PC-3 (cell line): ENCODE data around the gene TOR1B. TPM values are rescaled to one million over a fixed set of nuclear protein-coding genes. Genes with fewer than 3 reads are reported as not detected.

Experiments
- ATAC-seq: fragments of 200-7000 bp; cut with Tn5 transposase; 2 replicates; pipeline ENCODE4 v1.9.1; 2020; ENCODE audit warnings: mild to moderate bottlenecking, moderate library complexity
- BruUV-seq: library from RNA; stranded (reverse); fragments of 400-500 nt; replicated peaks from 2 replicates; lab custom pipeline; 2021; lab: Mats Ljungman, UMichigan
- CTCF ChIA-PET: fragments of 300-600 bp; sonication (Branson Sonifier 250); formaldehyde crosslinking; loops from one replicate; lab custom pipeline; 2022; ENCODE audit warnings: antibody characterized with exemption; lab: Charles Lee
- POLR2A ChIA-PET: fragments of 300-600 bp; sonication (Branson Sonifier 250); formaldehyde crosslinking; loops from one replicate; lab custom pipeline; 2022; ENCODE audit warnings: antibody characterized with exemption; ENCODE audit not compliant: unreplicated experiment; lab: Charles Lee
- DNase-seq: peaks from one replicate; pipeline ENCODE4 v3.0.0-alpha.2; 2015
- H2AFZ ChIP-seq: fragments of 300-600 bp; sonication (generic); 2 replicates; pipeline ENCODE4 v1.6.0; 2016; ENCODE audit warnings: antibody characterized with exemption, low read length
- H3F3A ChIP-seq: fragments of 300-600 bp; sonication (generic); one replicate; pipeline ENCODE4 v1.6.0; 2017; ENCODE audit warnings: antibody characterized with exemption, low read length, control low read depth, mild to moderate bottlenecking; ENCODE audit not compliant: unreplicated experiment
- H3K27ac ChIP-seq: fragments of 300-600 bp; sonication (generic); 2 replicates; pipeline ENCODE4 v1.5.1; 2016; ENCODE audit warnings: mild to moderate bottlenecking, low read length
- H3K27me3 ChIP-seq: fragments of 300-600 bp; sonication (generic); 2 replicates; pipeline ENCODE4 v1.6.1; 2016; ENCODE audit warnings: low read length, mixed read lengths
- H3K36me3 ChIP-seq: fragments of 300-600 bp; sonication (generic); 2 replicates; pipeline ENCODE4 v1.6.1; 2016; ENCODE audit warnings: low read depth, mixed run types, low read length, mixed read lengths
- H3K4me1 ChIP-seq: fragments of 300-600 bp; sonication (generic); 2 replicates; pipeline ENCODE4 v1.5.1; 2016; ENCODE audit warnings: low read length; ENCODE audit not compliant: insufficient read depth
- H3K4me2 ChIP-seq: fragments of 300-600 bp; sonication (generic); 2 replicates; pipeline ENCODE4 v1.6.0; 2016; ENCODE audit warnings: low read length
- H3K4me3 ChIP-seq: fragments of 300-600 bp; sonication (generic); 2 replicates; pipeline ENCODE4 v1.5.1; 2016; ENCODE audit warnings: mild to moderate bottlenecking, low read length, mixed read lengths
- H3K79me2 ChIP-seq: fragments of 300-600 bp; sonication (generic); 2 replicates; pipeline ENCODE4 v1.6.1; 2017; ENCODE audit warnings: low read length, mixed read lengths
- H3K9ac ChIP-seq: fragments of 300-600 bp; sonication (generic); 2 replicates; pipeline ENCODE4 v1.6.0; 2016; ENCODE audit warnings: mild to moderate bottlenecking, low read length
- H3K9me2 ChIP-seq: fragments of 300-600 bp; sonication (generic); replicated peaks from 2 replicates; pipeline ENCODE4 v1.6.1; 2016; ENCODE audit warnings: mixed run types, low read length, mixed read lengths
- H3K9me3 ChIP-seq: fragments of 300-600 bp; sonication (generic); 2 replicates; pipeline ENCODE4 v1.6.1; 2016; ENCODE audit warnings: low read length, mixed read lengths
- H4K20me1 ChIP-seq: fragments of 300-600 bp; sonication (generic); 2 replicates; pipeline ENCODE4 v1.6.1; 2016; ENCODE audit warnings: low read length, mixed read lengths
- EZH2 ChIP-seq: fragments of 300-600 bp; sonication (generic); IDR thresholded peaks from one replicate; pipeline ENCODE4 v1.6.1; 2017; ENCODE audit warnings: antibody characterized with exemption, mild to moderate bottlenecking, low read length; ENCODE audit not compliant: unreplicated experiment
- EZH2phosphoT487 ChIP-seq: fragments of 300-600 bp; sonication (generic); IDR thresholded peaks from 2 replicates; pipeline ENCODE4 v1.6.1; 2018; ENCODE audit warnings: mild to moderate bottlenecking, antibody characterized with exemption, low read length, borderline replicate concordance
- intact Hi-C: fragments of 100-400 bp; cut with micrococcal nuclease; formaldehyde crosslinking; loops from 2 replicates; pipeline ENCODE4 v1.9.0; 2023
- total RNA-seq: library from RNA; depleted of rRNA; stranded (reverse); fragments of >200 nt; gene quantifications from 2 replicates; pipeline ENCODE4 v1.2.3, GENCODE V29; 2014
- TF ChIP-seq, protein P1 (sequence below): fragments of 300-600 bp; sonication (generic); conservative IDR thresholded peaks from 2 replicates; pipeline ENCODE4 v1.5.1; 2017; ENCODE audit warnings: antibody characterized with exemption, low read depth, mild to moderate bottlenecking, low read length

Gene TOR1B
- total RNA-seq, 1 experiment from 2014 or later = 12.8 TPM

DNA sequence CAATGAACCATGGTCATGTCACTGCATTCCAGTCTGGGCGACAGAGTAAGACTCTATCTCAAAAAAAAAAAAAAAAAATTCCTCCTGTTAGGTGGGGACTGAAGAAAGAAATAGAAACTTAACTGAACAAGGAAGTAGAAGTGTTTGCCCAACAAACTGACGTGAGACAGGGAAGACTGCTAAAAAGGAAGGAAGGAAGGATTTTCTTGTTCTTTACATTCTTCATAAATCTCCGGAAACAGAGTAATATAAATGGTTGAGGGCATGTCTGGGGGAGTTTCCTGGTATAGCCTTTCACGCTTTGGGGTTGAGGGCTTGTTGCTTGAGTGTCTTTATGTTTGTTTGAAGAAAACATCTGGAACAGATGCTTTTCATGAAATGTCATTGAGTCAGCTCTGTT lies 3.1 kb downstream of the TOR1B start:
- peaks cover 5% of the 10 kb centered on the region; the same call in 1 of the 2 replicates for H3K4me1 ChIP-seq
- DNase-seq (no peak), ATAC-seq (no peak)
- H3K36me3 ChIP-seq = no peaks in the 10 kb centered on the region
- ChIA-PET POLR2A (no interaction called here), CTCF (no interaction called here)
- H3K9me3 ChIP-seq = no peaks in the 10 kb centered on the region
- H3K4me2 ChIP-seq = no peak overlapping the region
- H2AFZ ChIP-seq = no peak overlapping the region
- no peak for TF ChIP-seq EZH2phosphoT487
- TF ChIP-seq, protein P1, sequence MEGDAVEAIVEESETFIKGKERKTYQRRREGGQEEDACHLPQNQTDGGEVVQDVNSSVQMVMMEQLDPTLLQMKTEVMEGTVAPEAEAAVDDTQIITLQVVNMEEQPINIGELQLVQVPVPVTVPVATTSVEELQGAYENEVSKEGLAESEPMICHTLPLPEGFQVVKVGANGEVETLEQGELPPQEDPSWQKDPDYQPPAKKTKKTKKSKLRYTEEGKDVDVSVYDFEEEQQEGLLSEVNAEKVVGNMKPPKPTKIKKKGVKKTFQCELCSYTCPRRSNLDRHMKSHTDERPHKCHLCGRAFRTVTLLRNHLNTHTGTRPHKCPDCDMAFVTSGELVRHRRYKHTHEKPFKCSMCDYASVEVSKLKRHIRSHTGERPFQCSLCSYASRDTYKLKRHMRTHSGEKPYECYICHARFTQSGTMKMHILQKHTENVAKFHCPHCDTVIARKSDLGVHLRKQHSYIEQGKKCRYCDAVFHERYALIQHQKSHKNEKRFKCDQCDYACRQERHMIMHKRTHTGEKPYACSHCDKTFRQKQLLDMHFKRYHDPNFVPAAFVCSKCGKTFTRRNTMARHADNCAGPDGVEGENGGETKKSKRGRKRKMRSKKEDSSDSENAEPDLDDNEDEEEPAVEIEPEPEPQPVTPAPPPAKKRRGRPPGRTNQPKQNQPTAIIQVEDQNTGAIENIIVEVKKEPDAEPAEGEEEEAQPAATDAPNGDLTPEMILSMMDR = no peak
- no peak for TF ChIP-seq EZH2
- peaks cover 9% of the 10 kb centered on the region for H3K79me2 ChIP-seq
- intact Hi-C loops = no loop called here
- H3F3A ChIP-seq = no peaks in the 10 kb centered on the region
- H3K27ac ChIP-seq = no peak overlapping the region
- H4K20me1 ChIP-seq = no peaks in the 10 kb centered on the region
- no peak overlapping the region for H3K9ac ChIP-seq
- H3K9me2 ChIP-seq = no peaks in the 10 kb centered on the region
- H3K4me3 ChIP-seq = no peak overlapping the region
- no TSS peak for BruUV-seq
- no peaks in the 10 kb centered on the region for H3K27me3 ChIP-seq

DNA sequence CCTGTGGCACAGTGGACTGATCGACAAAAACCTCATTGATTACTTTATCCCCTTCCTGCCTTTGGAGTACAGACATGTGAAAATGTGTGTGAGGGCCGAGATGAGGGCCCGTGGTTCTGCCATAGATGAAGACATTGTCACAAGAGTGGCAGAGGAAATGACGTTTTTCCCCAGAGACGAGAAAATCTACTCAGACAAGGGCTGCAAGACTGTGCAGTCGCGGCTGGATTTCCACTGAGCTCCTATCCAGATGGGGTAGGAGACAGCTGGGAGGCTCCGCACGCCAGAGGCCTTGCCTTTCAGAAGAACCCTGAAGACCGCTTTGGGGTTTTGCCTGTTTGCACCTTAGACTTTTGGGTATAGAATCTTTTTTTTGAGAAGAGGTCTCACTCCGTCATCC lies 6.4 kb downstream of the TOR1B start:
- Histone ChIP-seq H3K36me3 (no peaks in the 10 kb centered on the region), H4K20me1 (no peaks in the 10 kb centered on the region), H3K27ac (no peak overlapping the region), H3K9ac (no peak overlapping the region), H3F3A (no peaks in the 10 kb centered on the region), H3K4me1 (peaks cover under 1% of the 10 kb centered on the region; the same call in 1 of the 2 replicates), H3K4me2 (no peak overlapping the region), H2AFZ (no peak overlapping the region), H3K9me3 (no peaks in the 10 kb centered on the region), H3K27me3 (no peaks in the 10 kb centered on the region), H3K4me3 (no peak overlapping the region), H3K79me2 (0 out of 2 replicates have a peak, but pooled peaks cover under 1% of the 10 kb centered on the region), H3K9me2 (no peaks in the 10 kb centered on the region)
- POLR2A ChIA-PET = no interaction called here
- no TSS peak for BruUV-seq
- CTCF ChIA-PET = no interaction called here
- no peak for ATAC-seq
- no peak for TF ChIP-seq EZH2phosphoT487
- intact Hi-C loops = no loop called here
- DNase-seq = no peak

DNA sequence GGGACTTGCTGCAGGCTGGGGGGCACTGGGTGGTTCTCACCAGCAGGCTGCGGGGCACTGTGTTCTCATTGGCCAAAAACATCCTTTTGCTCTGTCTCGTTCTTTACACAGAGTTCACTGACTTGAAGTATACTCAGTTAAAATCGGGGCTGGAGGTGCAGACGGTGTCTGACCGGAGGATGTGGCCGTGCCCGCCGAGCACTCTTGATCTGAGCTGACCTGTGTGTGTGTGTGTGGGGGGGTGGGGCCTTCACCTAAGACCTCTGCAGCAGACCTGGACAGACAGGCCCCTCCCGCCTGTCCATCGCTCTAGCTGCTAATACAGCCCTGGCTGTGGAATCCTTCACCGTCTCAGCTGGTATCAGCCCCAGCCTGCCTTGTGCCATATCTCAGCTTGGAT lies 7.1 kb downstream of the TOR1B start:
- intact Hi-C loops = no loop called here
- H3K36me3 ChIP-seq = no peaks in the 10 kb centered on the region
- no peak overlapping the region for H2AFZ ChIP-seq
- H3F3A ChIP-seq = no peaks in the 10 kb centered on the region
- BruUV-seq = no TSS peak
- POLR2A ChIA-PET = no interaction called here
- CTCF ChIA-PET = no interaction called here
- no peak overlapping the region for H3K4me2 ChIP-seq
- no peaks in the 10 kb centered on the region for H4K20me1 ChIP-seq
- H3K9me2 ChIP-seq = no peaks in the 10 kb centered on the region
- ATAC-seq (no peak), DNase-seq (no peak)
- H3K9me3 ChIP-seq = no peaks in the 10 kb centered on the region
- H3K9ac ChIP-seq = no peak overlapping the region
- H3K27me3 ChIP-seq = no peaks in the 10 kb centered on the region
- H3K4me1 ChIP-seq = no peaks in the 10 kb centered on the region
- no peak overlapping the region for H3K4me3 ChIP-seq
- H3K79me2 ChIP-seq = no peaks in the 10 kb centered on the region
- H3K27ac ChIP-seq = no peak overlapping the region
- TF ChIP-seq, protein P1 = no peak
- TF ChIP-seq EZH2phosphoT487 (no peak), EZH2 (no peak)
